ENCODE results near the gene NFKBIZ.
A peak's percentile ranks its signal among the peaks of the same experiment; 100 is the strongest.

The NFKBIZ gene

DNA sequence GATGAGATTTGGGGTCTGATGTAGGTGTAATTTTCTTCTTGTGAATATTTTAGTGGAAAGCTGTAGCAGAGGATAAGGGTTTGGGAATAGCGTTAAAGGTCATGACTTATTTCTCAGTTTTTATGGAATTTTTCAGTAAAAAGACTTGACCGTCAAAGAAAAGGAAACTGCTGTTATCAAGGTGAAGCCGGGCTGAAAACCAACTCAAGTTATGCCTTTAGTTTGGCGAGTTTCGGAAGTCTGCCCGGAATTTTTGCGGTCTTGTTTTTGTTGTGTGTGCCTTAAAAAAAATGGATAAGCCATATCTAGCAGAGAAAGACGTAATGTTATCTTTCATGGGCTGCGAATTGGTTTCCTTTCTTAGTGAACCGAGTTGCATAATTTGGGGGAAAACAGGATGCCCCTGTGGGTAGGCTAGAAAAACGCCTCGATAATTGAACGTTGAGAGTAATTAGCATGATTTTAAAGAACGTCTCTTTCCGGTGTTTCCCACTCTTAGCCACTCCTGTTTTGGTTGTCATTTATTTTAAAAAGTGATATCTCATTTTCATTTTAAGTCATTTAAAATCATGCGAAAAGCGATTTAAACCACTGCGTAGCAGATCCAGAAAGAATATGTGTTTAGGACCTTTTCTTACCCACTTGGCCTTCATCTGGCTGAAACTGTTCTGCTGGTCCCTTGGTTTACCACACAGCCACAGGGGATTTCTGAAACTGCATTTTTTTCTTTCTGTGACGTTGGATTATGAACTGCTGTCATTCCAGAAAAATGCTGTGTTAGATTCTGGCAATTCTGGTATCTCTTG, 1.1 kb downstream of the NFKBIZ start:
- no peaks in the 10 kb centered on the region for H3K9me3 ChIP-seq (ENCODE audit: control insufficient read depth, insufficient read depth, low read length)
- H3K27ac ChIP-seq (ENCODE audit: low read length): no peak overlapping the region
- H3K4me1 ChIP-seq (ENCODE audit: control insufficient read depth, insufficient read depth, low read length): peaks cover 2% of the 10 kb centered on the region; the same call in 1 of the 2 replicates
- H3K36me3 ChIP-seq (ENCODE audit: control insufficient read depth, insufficient read depth, low read length): peaks cover 18% of the 10 kb centered on the region
- peak overlapping the region; percentile 64; the same call in 1 of the 2 replicates for H3K4me3 ChIP-seq (ENCODE audit: low read length)
- WGBS (ENCODE audit: insufficient coverage, insufficient read length): no CpG with 5 or more reads among the region's 19 CpGs
- DNase-seq (ENCODE audit: low read depth, low spot score): no peak
- H3K27me3 ChIP-seq (ENCODE audit: control insufficient read depth, insufficient read depth, low read length): no peaks in the 10 kb centered on the region

DNA sequence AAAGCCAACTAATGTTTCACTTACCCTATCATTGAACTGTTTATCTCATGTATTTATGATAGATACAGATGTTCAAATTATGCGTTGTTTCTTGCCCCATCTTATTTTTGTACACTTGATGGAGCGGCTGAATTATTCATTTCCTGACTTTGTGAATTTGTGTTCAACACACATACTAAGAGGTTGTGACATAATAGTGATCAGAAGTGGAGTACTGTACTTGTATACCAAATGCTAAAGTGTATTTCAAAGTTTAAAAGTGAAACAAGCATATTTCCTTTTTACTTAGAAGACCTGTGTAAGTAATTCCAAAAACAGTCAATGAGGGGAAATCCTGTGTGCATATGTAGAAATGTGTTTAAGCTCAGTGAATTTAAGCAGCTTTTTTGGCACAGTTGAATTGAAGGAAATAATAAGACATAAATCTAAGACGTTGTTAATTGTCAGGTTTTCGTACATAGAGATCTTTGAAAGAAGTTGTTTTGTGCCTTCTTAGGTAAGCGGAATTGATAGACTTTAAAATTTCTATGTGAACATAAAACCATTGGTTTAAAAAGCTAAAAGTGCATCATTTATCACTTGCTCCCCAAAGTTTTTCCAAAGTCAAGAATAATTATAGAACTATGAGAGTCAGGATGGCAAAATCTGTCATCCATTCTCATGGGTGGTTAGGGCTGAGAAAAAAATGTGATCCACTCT, 1.9 kb downstream of the NFKBIZ start:
- Histone ChIP-seq H3K36me3 (ENCODE audit: control insufficient read depth, insufficient read depth, low read length) (peaks cover 22% of the 10 kb centered on the region), H3K4me3 (ENCODE audit: low read length) (peak overlapping the region; percentile 64; the same call in 1 of the 2 replicates), H3K9me3 (ENCODE audit: control insufficient read depth, insufficient read depth, low read length) (no peaks in the 10 kb centered on the region), H3K4me1 (ENCODE audit: control insufficient read depth, insufficient read depth, low read length) (peaks cover 2% of the 10 kb centered on the region; the same call in 1 of the 2 replicates), H3K27ac (ENCODE audit: low read length) (no peak overlapping the region), H3K27me3 (ENCODE audit: control insufficient read depth, insufficient read depth, low read length) (no peaks in the 10 kb centered on the region)
- WGBS (ENCODE audit: insufficient coverage, insufficient read length): no CpG with 5 or more reads among the region's 5 CpGs
- DNase-seq (ENCODE audit: low read depth, low spot score): no peak

DNA sequence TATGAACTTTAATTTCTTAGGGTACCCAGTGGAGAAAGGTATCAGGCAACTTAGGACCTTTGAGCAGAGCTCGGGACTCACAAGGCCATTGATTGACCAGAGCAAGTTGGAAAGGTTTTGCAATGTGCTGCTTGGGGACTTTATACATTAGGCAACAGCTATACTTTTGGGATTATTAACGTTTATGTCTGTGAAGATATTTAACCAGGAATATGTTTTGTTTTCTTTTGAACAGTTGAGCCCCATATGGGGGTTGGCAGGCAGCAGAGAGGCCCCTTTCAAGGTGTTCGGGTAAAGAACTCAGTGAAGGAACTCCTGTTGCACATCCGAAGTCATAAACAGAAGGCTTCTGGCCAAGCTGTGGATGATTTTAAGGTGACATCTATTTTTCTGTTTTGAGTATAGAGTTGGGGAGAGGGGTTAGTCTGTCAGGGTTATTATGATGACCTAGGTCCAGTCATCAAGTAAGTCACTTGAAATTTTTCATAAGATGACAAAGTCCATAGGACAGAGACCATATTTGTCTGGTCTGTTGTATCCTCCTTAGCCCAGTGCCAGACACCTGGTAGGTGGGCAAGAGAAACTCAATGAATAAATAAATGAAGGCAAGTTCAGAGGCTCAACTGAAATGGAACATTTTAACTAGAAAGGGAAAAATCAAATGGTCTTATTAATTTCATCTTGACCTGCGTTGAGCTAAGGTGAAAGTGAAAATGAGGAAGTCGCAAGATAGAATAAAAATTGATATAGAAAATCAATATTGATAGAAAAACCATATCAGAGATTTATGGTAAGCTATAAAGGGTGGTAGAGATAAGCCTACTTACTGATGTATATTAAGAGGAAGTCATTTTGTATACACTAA, 2.8 kb downstream of the NFKBIZ start:
- Histone ChIP-seq H3K27me3 (ENCODE audit: control insufficient read depth, insufficient read depth, low read length) (no peaks in the 10 kb centered on the region), H3K4me3 (ENCODE audit: low read length) (no peak overlapping the region), H3K36me3 (ENCODE audit: control insufficient read depth, insufficient read depth, low read length) (peaks cover 22% of the 10 kb centered on the region), H3K4me1 (ENCODE audit: control insufficient read depth, insufficient read depth, low read length) (no peaks in the 10 kb centered on the region), H3K9me3 (ENCODE audit: control insufficient read depth, insufficient read depth, low read length) (no peaks in the 10 kb centered on the region), H3K27ac (ENCODE audit: low read length) (no peak overlapping the region)
- DNase-seq (ENCODE audit: low read depth, low spot score): no peak
- WGBS (ENCODE audit: insufficient coverage, insufficient read length): no CpG with 5 or more reads among the region's 6 CpGs

DNA sequence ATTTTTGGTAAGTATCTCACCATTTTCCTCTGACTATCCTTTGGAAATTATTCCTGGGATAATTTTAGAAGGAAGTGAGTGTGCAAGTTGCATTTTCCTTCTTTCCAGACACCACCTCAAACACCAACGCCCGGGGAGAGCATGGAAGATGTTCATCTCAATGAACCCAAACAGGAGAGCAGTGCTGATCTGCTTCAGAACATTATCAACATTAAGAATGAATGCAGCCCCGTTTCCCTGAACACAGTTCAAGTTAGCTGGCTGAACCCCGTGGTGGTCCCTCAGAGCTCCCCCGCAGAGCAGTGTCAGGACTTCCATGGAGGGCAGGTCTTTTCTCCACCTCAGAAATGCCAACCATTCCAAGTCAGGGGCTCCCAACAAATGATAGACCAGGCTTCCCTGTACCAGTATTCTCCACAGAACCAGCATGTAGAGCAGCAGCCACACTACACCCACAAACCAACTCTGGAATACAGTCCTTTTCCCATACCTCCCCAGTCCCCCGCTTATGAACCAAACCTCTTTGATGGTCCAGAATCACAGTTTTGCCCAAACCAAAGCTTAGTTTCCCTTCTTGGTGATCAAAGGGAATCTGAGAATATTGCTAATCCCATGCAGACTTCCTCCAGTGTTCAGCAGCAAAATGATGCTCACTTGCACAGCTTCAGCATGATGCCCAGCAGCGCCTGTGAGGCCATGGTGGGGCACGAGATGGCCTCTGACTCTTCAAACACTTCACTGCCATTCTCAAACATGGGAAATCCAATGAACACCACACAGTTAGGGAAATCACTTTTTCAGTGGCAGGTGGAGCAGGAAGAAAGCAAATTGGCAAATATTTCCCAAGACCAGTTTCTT, 3.9 kb downstream of the NFKBIZ start:
- no CpG with 5 or more reads among the region's 8 CpGs for WGBS (ENCODE audit: insufficient coverage, insufficient read length)
- peaks cover 28% of the 10 kb centered on the region for H3K36me3 ChIP-seq (ENCODE audit: control insufficient read depth, insufficient read depth, low read length)
- DNase-seq (ENCODE audit: low read depth, low spot score): no peak
- H3K27me3 ChIP-seq (ENCODE audit: control insufficient read depth, insufficient read depth, low read length): no peaks in the 10 kb centered on the region
- no peaks in the 10 kb centered on the region for H3K9me3 ChIP-seq (ENCODE audit: control insufficient read depth, insufficient read depth, low read length)
- no peak overlapping the region for H3K4me3 ChIP-seq (ENCODE audit: low read length)
- no peaks in the 10 kb centered on the region for H3K4me1 ChIP-seq (ENCODE audit: control insufficient read depth, insufficient read depth, low read length)
- H3K27ac ChIP-seq (ENCODE audit: low read length): no peak overlapping the region

DNA sequence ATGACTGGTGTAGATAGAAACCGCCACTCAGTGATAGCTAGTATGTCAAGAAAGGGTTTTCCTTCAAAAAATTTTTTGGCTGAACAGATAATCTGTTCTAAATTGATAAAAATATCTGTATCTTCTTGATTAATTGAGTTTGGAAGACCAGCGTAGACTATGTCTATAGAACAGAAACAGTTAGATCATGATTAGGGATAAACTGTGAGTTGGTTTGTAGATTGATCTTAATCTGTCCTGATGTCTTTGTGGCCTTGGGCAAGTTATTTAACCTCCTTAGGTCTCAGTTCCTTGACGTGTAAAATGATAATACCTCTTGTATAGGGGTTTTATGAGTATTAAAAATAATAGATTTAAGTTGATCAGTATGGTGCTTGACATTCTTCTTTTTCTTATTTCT, 4.7 kb downstream of the NFKBIZ start:
- no peak overlapping the region for H3K4me3 ChIP-seq (ENCODE audit: low read length)
- no CpG with 5 or more reads among the region's 3 CpGs for WGBS (ENCODE audit: insufficient coverage, insufficient read length)
- no peak for DNase-seq (ENCODE audit: low read depth, low spot score)
- no peaks in the 10 kb centered on the region for H3K4me1 ChIP-seq (ENCODE audit: control insufficient read depth, insufficient read depth, low read length)
- no peaks in the 10 kb centered on the region for H3K27me3 ChIP-seq (ENCODE audit: control insufficient read depth, insufficient read depth, low read length)
- H3K36me3 ChIP-seq (ENCODE audit: control insufficient read depth, insufficient read depth, low read length): peaks cover 28% of the 10 kb centered on the region
- H3K27ac ChIP-seq (ENCODE audit: low read length): no peak overlapping the region
- no peaks in the 10 kb centered on the region for H3K9me3 ChIP-seq (ENCODE audit: control insufficient read depth, insufficient read depth, low read length)

DNA sequence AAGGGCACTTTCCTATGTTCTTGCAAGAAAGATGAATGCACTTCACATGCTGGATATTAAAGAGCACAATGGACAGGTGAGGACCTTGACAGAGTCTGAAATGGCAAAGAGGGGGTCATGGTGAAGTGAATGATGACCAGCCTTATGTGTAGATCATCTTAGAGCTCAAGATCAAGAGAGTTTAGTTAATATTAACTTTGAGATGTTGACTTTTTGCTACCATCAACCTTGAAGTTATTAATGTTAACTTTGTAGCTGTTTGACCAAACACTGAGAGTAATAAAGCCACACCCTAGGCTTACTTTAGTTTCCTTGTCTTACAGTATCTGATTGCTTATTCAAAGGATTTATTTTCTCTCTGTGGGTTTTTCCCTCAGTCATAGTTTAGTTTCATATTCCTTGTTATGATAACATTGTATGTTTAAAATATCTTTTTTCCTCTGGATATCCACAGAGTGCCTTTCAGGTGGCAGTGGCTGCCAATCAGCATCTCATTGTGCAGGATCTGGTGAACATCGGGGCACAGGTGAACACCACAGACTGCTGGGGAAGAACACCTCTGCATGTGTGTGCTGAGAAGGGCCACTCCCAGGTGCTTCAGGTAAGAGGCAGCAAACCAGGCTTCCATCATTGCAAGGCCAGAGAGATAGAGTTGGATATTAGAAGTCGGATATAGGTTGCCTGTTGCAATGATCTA, 5.4 kb downstream of the NFKBIZ start:
- H3K9me3 ChIP-seq (ENCODE audit: control insufficient read depth, insufficient read depth, low read length): no peaks in the 10 kb centered on the region
- no peak overlapping the region for H3K4me3 ChIP-seq (ENCODE audit: low read length)
- H3K4me1 ChIP-seq (ENCODE audit: control insufficient read depth, insufficient read depth, low read length): no peaks in the 10 kb centered on the region
- no CpG with 5 or more reads among the region's 2 CpGs for WGBS (ENCODE audit: insufficient coverage, insufficient read length)
- no peak overlapping the region for H3K27ac ChIP-seq (ENCODE audit: low read length)
- H3K27me3 ChIP-seq (ENCODE audit: control insufficient read depth, insufficient read depth, low read length): no peaks in the 10 kb centered on the region
- DNase-seq (ENCODE audit: low read depth, low spot score): no peak
- peaks cover 31% of the 10 kb centered on the region for H3K36me3 ChIP-seq (ENCODE audit: control insufficient read depth, insufficient read depth, low read length)

DNA sequence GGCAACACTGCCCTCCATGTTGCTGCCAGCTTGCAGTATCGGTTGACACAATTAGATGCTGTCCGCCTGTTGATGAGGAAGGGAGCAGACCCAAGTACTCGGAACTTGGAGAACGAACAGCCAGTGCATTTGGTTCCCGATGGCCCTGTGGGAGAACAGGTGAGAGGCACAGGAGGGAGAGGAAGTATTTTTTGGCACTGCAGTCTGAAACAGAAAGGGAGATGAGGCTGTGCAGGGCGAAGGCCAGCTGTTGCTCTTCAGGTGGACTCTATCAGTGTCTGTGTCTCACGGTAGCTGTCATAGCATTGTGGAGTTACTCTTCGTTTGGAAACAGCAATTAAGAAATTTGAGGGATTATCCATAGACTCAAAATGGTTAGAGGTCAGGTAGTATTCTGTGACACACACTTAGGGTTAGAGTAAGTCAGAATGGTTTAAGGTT, 8.0 kb downstream of the NFKBIZ start:
- no peaks in the 10 kb centered on the region for H3K4me1 ChIP-seq (ENCODE audit: control insufficient read depth, insufficient read depth, low read length)
- H3K9me3 ChIP-seq (ENCODE audit: control insufficient read depth, insufficient read depth, low read length): no peaks in the 10 kb centered on the region
- H3K27ac ChIP-seq (ENCODE audit: low read length): no peak overlapping the region
- H3K4me3 ChIP-seq (ENCODE audit: low read length): no peak overlapping the region
- H3K27me3 ChIP-seq (ENCODE audit: control insufficient read depth, insufficient read depth, low read length): no peaks in the 10 kb centered on the region
- WGBS (ENCODE audit: insufficient coverage, insufficient read length): no CpG with 5 or more reads among the region's 8 CpGs
- DNase-seq (ENCODE audit: low read depth, low spot score): no peak
- peaks cover 27% of the 10 kb centered on the region for H3K36me3 ChIP-seq (ENCODE audit: control insufficient read depth, insufficient read depth, low read length)

DNA sequence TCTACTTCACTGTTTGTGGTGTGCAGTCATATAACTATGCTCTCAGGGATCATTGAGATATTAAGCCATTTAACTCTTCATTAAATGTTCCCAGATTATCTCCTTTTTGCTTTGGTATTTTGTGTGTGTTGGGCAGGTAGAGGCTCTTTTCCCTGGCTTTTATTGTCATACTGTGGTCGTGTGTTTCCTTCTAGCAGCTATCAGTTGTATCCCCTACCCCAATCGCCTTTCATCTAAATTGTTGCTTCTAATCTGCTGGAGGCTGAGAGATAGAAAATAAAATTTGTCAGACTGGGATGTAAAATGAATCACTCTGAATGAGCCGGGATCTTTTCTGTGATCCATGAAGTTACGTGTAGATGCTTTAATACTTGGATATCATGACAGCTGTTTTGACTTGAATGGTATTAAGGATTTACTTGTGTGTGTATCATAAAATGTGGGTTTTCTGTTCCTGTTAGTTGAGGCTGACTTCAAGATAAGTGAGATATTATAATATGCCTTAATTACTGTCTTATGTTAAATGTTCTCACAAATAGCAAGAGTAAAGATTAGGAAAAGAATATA, 9.2 kb downstream of the NFKBIZ start:
- H3K27ac ChIP-seq (ENCODE audit: low read length): no peak overlapping the region
- H3K4me1 ChIP-seq (ENCODE audit: control insufficient read depth, insufficient read depth, low read length): no peaks in the 10 kb centered on the region
- peaks cover 20% of the 10 kb centered on the region; the same call in 1 of the 2 replicates for H3K36me3 ChIP-seq (ENCODE audit: control insufficient read depth, insufficient read depth, low read length)
- no peaks in the 10 kb centered on the region for H3K9me3 ChIP-seq (ENCODE audit: control insufficient read depth, insufficient read depth, low read length)
- no peak overlapping the region for H3K4me3 ChIP-seq (ENCODE audit: low read length)
- no peaks in the 10 kb centered on the region for H3K27me3 ChIP-seq (ENCODE audit: control insufficient read depth, insufficient read depth, low read length)
- DNase-seq (ENCODE audit: low read depth, low spot score): no peak
- no CpG with 5 or more reads among the region's 4 CpGs for WGBS (ENCODE audit: insufficient coverage, insufficient read length)

DNA sequence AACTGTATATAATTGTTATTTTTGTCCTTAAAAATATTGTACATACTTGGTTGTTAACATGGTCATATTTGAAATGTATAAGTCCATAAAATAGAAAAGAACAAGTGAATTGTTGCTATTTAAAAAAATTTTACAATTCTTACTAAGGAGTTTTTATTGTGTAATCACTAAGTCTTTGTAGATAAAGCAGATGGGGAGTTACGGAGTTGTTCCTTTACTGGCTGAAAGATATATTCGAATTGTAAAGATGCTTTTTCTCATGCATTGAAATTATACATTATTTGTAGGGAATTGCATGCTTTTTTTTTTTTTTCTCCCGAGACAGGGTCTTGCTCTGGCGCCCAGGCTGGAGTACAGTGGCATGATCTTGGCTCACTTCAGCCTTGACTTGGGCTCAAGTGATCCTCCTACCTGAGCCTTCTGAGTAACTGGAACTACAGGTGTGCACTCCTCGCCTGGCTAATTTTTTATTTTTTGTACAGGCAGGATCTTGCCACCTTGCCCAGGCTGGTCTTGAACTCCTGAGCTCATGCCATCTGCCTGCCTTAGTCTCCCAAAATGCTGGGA, 10.7 kb downstream of the NFKBIZ start:
- 100% methylated on average over 2 of the region's 5 CpGs for WGBS (ENCODE audit: insufficient coverage, insufficient read length)
- DNase-seq (ENCODE audit: low read depth, low spot score): no peak
- H3K27me3 ChIP-seq (ENCODE audit: control insufficient read depth, insufficient read depth, low read length): no peaks in the 10 kb centered on the region

More for the DNA sequence above, 10.7 kb downstream of the NFKBIZ start:
- no peaks in the 10 kb centered on the region for H3K9me3 ChIP-seq (ENCODE audit: control insufficient read depth, insufficient read depth, low read length)
- no peak overlapping the region for H3K4me3 ChIP-seq (ENCODE audit: low read length)
- H3K36me3 ChIP-seq (ENCODE audit: control insufficient read depth, insufficient read depth, low read length): peaks cover 14% of the 10 kb centered on the region; the same call in 1 of the 2 replicates
- no peak overlapping the region for H3K27ac ChIP-seq (ENCODE audit: low read length)
- H3K4me1 ChIP-seq (ENCODE audit: control insufficient read depth, insufficient read depth, low read length): no peaks in the 10 kb centered on the region
